Activated T-helper 2 cell treated with anti-CD3 and anti-CD28 coated beads, Interferon-gamma antibody, Interleukin-2, Interleukin-4, amounts not matched to agents 10 μg/mL and 5 μg/mL and 100 μg/mL, durations not matched to agents 14 hours and 24 hours and 36 hours (primary cell): ENCODE data around the gene SYF2. TPM values are rescaled to one million over a fixed set of nuclear protein-coding genes. Genes with fewer than 3 reads are reported as not detected.
"Not testable (repeated sequence)": the region's sequence is repeated elsewhere in the genome, so short reads cannot be mapped to it uniquely, and the experiment has no call there.

Source experiments
- DNase-seq: peaks from one replicate; pipeline ENCODE4 v3.0.0; 2021; ENCODE audit warnings: low spot score
- H3K27ac Mint-ChIP-seq: one replicate; pipeline ENCODE4 v1.8.0; 2021; ENCODE audit warnings: mixed read lengths
- H3K27me3 Mint-ChIP-seq: one replicate; pipeline ENCODE4 v1.8.0; 2021; ENCODE audit warnings: low read depth, mixed read lengths
- H3K36me3 Mint-ChIP-seq: one replicate; pipeline ENCODE4 v1.8.0; 2021; ENCODE audit warnings: low read depth, mixed read lengths
- H3K4me1 Mint-ChIP-seq: one replicate; pipeline ENCODE4 v1.8.0; 2021; ENCODE audit warnings: low read depth, mixed read lengths
- H3K4me3 Mint-ChIP-seq: one replicate; pipeline ENCODE4 v1.8.0; 2021; ENCODE audit warnings: low read depth, mild to moderate bottlenecking, moderate library complexity, mixed read lengths
- H3K9me3 Mint-ChIP-seq: one replicate; pipeline ENCODE4 v1.8.0; 2021; ENCODE audit warnings: mixed read lengths
- intact Hi-C: fragments of 100-400 bp; cut with micrococcal nuclease; formaldehyde crosslinking; loops from one replicate; pipeline ENCODE4 v1.15.1; 2023
- total RNA-seq: library from RNA; stranded (reverse); gene quantifications from 2 replicates; pipeline ENCODE4 v1.2.3, GENCODE V29; 2022

SYF2 gene
- total RNA-seq, 1 donor from 2014 or later: 40.1 TPM

GRCh38 chr1:25197235-25197975 lies 34.9 kb downstream of the SYF2 start:
- Mint-ChIP-seq H3K36me3 (no peaks in the 10 kb centered on the region), H3K9me3 (no peaks in the 10 kb centered on the region), H3K27ac (no peak overlapping the region), H3K4me1 (peaks cover 3% of the 10 kb centered on the region), H3K4me3 (no peak overlapping the region), H3K27me3 (peaks cover 16% of the 10 kb centered on the region)
- intact Hi-C loops: no loop called here
- DNase-seq: no peak

GRCh38 chr1:25196830-25197229 lies 35.5 kb downstream of the SYF2 start:
- no peaks in the 10 kb centered on the region for H3K9me3 Mint-ChIP-seq
- H3K27ac Mint-ChIP-seq: no peak overlapping the region
- peaks cover 3% of the 10 kb centered on the region for H3K4me1 Mint-ChIP-seq
- intact Hi-C loops: no loop called here
- peaks cover 16% of the 10 kb centered on the region for H3K27me3 Mint-ChIP-seq
- no peak overlapping the region for H3K4me3 Mint-ChIP-seq
- H3K36me3 Mint-ChIP-seq: no peaks in the 10 kb centered on the region
- no peak for DNase-seq

GRCh38 chr1:25195835-25196234 lies 36.5 kb downstream of the SYF2 start:
- peaks cover 3% of the 10 kb centered on the region for H3K4me1 Mint-ChIP-seq
- H3K36me3 Mint-ChIP-seq: no peaks in the 10 kb centered on the region
- no peaks in the 10 kb centered on the region for H3K9me3 Mint-ChIP-seq
- no peak for DNase-seq
- H3K4me3 Mint-ChIP-seq: no peak overlapping the region
- H3K27ac Mint-ChIP-seq: no peak overlapping the region
- intact Hi-C loops: no loop called here
- H3K27me3 Mint-ChIP-seq: peaks cover 9% of the 10 kb centered on the region

- no peak overlapping the region for H3K4me3 Mint-ChIP-seq
- H3K36me3 Mint-ChIP-seq: no peaks in the 10 kb centered on the region
- peaks cover 9% of the 10 kb centered on the region for H3K27me3 Mint-ChIP-seq
- H3K4me1 Mint-ChIP-seq: peaks cover 3% of the 10 kb centered on the region
- H3K9me3 Mint-ChIP-seq: no peaks in the 10 kb centered on the region
- DNase-seq: no peak
- H3K27ac Mint-ChIP-seq: no peak overlapping the region
- intact Hi-C loops: no loop called here
Observed at GRCh38 chr1:25194572-25195020, 37.7 kb downstream of the SYF2 start.

GRCh38 chr1:25194054-25194453 lies 38.2 kb downstream of the SYF2 start:
- DNase-seq: no peak
- H3K27ac Mint-ChIP-seq: no peak overlapping the region
- peaks cover 9% of the 10 kb centered on the region for H3K27me3 Mint-ChIP-seq
- H3K36me3 Mint-ChIP-seq: no peaks in the 10 kb centered on the region
- peaks cover 3% of the 10 kb centered on the region for H3K4me1 Mint-ChIP-seq
- no peaks in the 10 kb centered on the region for H3K9me3 Mint-ChIP-seq
- intact Hi-C loops: no loop called here
- no peak overlapping the region for H3K4me3 Mint-ChIP-seq

GRCh38 chr1:25193229-25193628 lies 39.1 kb downstream of the SYF2 start:
- Mint-ChIP-seq H3K4me3 (no peak overlapping the region), H3K9me3 (no peaks in the 10 kb centered on the region), H3K27me3 (peaks cover 6% of the 10 kb centered on the region), H3K36me3 (no peaks in the 10 kb centered on the region), H3K4me1 (peaks cover under 1% of the 10 kb centered on the region), H3K27ac (no peak overlapping the region)
- no peak for DNase-seq
- intact Hi-C loops: no loop called here

- Mint-ChIP-seq H3K27ac (no peak overlapping the region), H3K4me3 (no peak overlapping the region), H3K4me1 (no peaks in the 10 kb centered on the region), H3K27me3 (peaks cover 2% of the 10 kb centered on the region), H3K36me3 (no peaks in the 10 kb centered on the region), H3K9me3 (no peaks in the 10 kb centered on the region)
- intact Hi-C loops: no loop called here
- no peak for DNase-seq
Observed at GRCh38 chr1:25192154-25192553, 40.1 kb downstream of the SYF2 start.

- H3K27me3 Mint-ChIP-seq: peaks cover 8% of the 10 kb centered on the region
- intact Hi-C loops: no loop called here
- no peak for DNase-seq
- H3K9me3 Mint-ChIP-seq: no peaks in the 10 kb centered on the region
- no peak overlapping the region for H3K4me3 Mint-ChIP-seq
- no peaks in the 10 kb centered on the region for H3K4me1 Mint-ChIP-seq
- no peaks in the 10 kb centered on the region for H3K36me3 Mint-ChIP-seq
- no peak overlapping the region for H3K27ac Mint-ChIP-seq
Observed at GRCh38 chr1:25190260-25190659, 42.0 kb downstream of the SYF2 start.

- H3K27ac Mint-ChIP-seq, H3K36me3 Mint-ChIP-seq, DNase-seq, H3K4me1 Mint-ChIP-seq, H3K4me3 Mint-ChIP-seq, H3K9me3 Mint-ChIP-seq, H3K27me3 Mint-ChIP-seq, intact Hi-C loops: not testable (repeated sequence)
Observed at GRCh38 chr1:25187904-25188303, 44.4 kb downstream of the SYF2 start.

GRCh38 chr1:25187077-25187476 lies 45.2 kb downstream of the SYF2 start:
- intact Hi-C loops: no loop called here
- Mint-ChIP-seq H3K9me3 (no peaks in the 10 kb centered on the region), H3K27me3 (peaks cover 11% of the 10 kb centered on the region), H3K4me1 (no peaks in the 10 kb centered on the region), H3K27ac (no peak overlapping the region), H3K4me3 (no peak overlapping the region), H3K36me3 (no peaks in the 10 kb centered on the region)
- DNase-seq: no peak

GRCh38 chr1:25186161-25187007 lies 45.9 kb downstream of the SYF2 start:
- intact Hi-C loops: no loop called here
- no peaks in the 10 kb centered on the region for H3K9me3 Mint-ChIP-seq

GRCh38 chr1:25185409-25186160 lies 46.7 kb downstream of the SYF2 start:
- Mint-ChIP-seq H3K4me1 (no peaks in the 10 kb centered on the region), H3K27ac (no peak overlapping the region), H3K9me3 (no peaks in the 10 kb centered on the region), H3K36me3 (no peaks in the 10 kb centered on the region), H3K27me3 (peaks cover 11% of the 10 kb centered on the region), H3K4me3 (no peak overlapping the region)
- no peak for DNase-seq
- intact Hi-C loops: no loop called here

More at GRCh38 chr1:25186161-25187007, 45.9 kb downstream of the SYF2 start:
- no peak overlapping the region for H3K27ac Mint-ChIP-seq
- H3K4me3 Mint-ChIP-seq: no peak overlapping the region
- H3K4me1 Mint-ChIP-seq: no peaks in the 10 kb centered on the region
- H3K36me3 Mint-ChIP-seq: no peaks in the 10 kb centered on the region
- DNase-seq: no peak
- peaks cover 11% of the 10 kb centered on the region for H3K27me3 Mint-ChIP-seq
